Endothelial cell of umbilical vein (primary cell): ENCODE measurements around the gene CHST15. TPM values are rescaled to one million over a fixed set of nuclear protein-coding genes. Genes with fewer than 3 reads are reported as not detected.

Experiments used
- BruUV-seq: library from RNA; stranded (reverse); fragments of 400-500 nt; replicated peaks from 2 replicates; lab custom pipeline; 2021; lab: Mats Ljungman, UMichigan
- CTCF ChIA-PET: fragments of 300-600, 350-600 bp; sonication (Branson Sonifier 250); formaldehyde crosslinking; loops from one replicate; lab custom pipeline; 2021; ENCODE audit warnings: antibody characterized with exemption, inconsistent platforms; lab: Charles Lee
- POLR2A ChIA-PET: fragments of 300-600, 350-600 bp; sonication (Branson Sonifier 250); formaldehyde crosslinking; loops from one replicate; lab custom pipeline; 2021; ENCODE audit warnings: antibody characterized with exemption, inconsistent platforms; lab: Charles Lee
- DNase-seq: peaks from one replicate; pipeline ENCODE4 v3.0.0-alpha.2; 2011; ENCODE audit warnings: low read depth, low spot score
- FAIRE-seq: peaks from 2 replicates; lab custom pipeline; 2011; peaks lifted over from hg19 to GRCh38; lab: Jason Lieb, UNC
- H2AFZ ChIP-seq: 2 replicates; pipeline ENCODE4 v1.6.0; 2012; ENCODE audit warnings: low read depth, low read length, control low read depth, inconsistent platforms
- H3K27ac ChIP-seq: 2 replicates; pipeline ENCODE4 v1.5.1; 2011; ENCODE audit warnings: low read depth, mild to moderate bottlenecking, control low read depth, low read length, moderate library complexity; ENCODE audit not compliant: insufficient read depth
- H3K27me3 ChIP-seq, 2 experiments: 2 replicates each; pipeline versions ENCODE4 v1.6.0 to v1.6.1; 2011; ENCODE audit warnings: low read length in 2 of 2, mixed read lengths in 1 of 2; ENCODE audit not compliant: control insufficient read depth in 2 of 2, insufficient read depth in 2 of 2
- H3K36me3 ChIP-seq, 2 experiments: 2 replicates in 1 of 2; 3 replicates in 1 of 2; pipeline ENCODE4 v1.5.1; 2011; ENCODE audit warnings: low read length in 2 of 2, mild to moderate bottlenecking in 1 of 2, moderate library complexity in 1 of 2; ENCODE audit not compliant: control insufficient read depth in 2 of 2, insufficient read depth in 2 of 2; ENCODE audit errors: extremely low read depth in 1 of 2
- H3K4me1 ChIP-seq: 3 replicates; pipeline ENCODE4 v1.5.1; 2011; ENCODE audit warnings: mild to moderate bottlenecking, low read length; ENCODE audit not compliant: control insufficient read depth, insufficient read depth; ENCODE audit errors: extremely low read depth
- H3K4me2 ChIP-seq: 2 replicates; pipeline ENCODE4 v1.6.1; 2011; ENCODE audit warnings: low read length, control low read depth, mixed read lengths; ENCODE audit not compliant: insufficient read depth
- H3K4me3 ChIP-seq, 3 experiments: fragments of 200-600 bp in 1 of 3; sonication (generic), shearing (Covaris generic) in 1 of 3; replicated peaks in 1 of 3; 2 replicates each; pipeline ENCODE4 v1.5.1; 2011 to 2016; ENCODE audit warnings: control low read depth in 3 of 3, low read length in 3 of 3, mild to moderate bottlenecking in 2 of 3, inconsistent platforms in 1 of 3, low read depth in 1 of 3, moderate library complexity in 1 of 3; ENCODE audit not compliant: insufficient read depth in 1 of 3
- H3K79me2 ChIP-seq: 2 replicates; pipeline ENCODE4 v1.6.0; 2012; ENCODE audit warnings: low read length, inconsistent platforms; ENCODE audit not compliant: control insufficient read depth, insufficient read depth
- H3K9ac ChIP-seq: replicated peaks from 2 replicates; pipeline ENCODE3; 2011; ENCODE audit warnings: low read length, control low read depth; ENCODE audit not compliant: insufficient read depth; ENCODE audit errors: extremely low read depth
- H3K9me1 ChIP-seq: replicated peaks from 3 replicates; pipeline ENCODE4 v1.6.0; 2011; ENCODE audit warnings: mild to moderate bottlenecking, low read length; ENCODE audit not compliant: control insufficient read depth, insufficient read depth; ENCODE audit errors: extremely low read depth
- H3K9me3 ChIP-seq: replicated peaks from 2 replicates; pipeline ENCODE4 v1.5.1; 2012; ENCODE audit warnings: low read length, inconsistent platforms; ENCODE audit not compliant: control insufficient read depth, insufficient read depth
- H4K20me1 ChIP-seq: replicated peaks from 2 replicates; pipeline ENCODE3; 2011; ENCODE audit warnings: mild to moderate bottlenecking, low read length; ENCODE audit not compliant: control insufficient read depth, insufficient read depth; ENCODE audit errors: extremely low read depth
- EZH2 ChIP-seq: IDR thresholded peaks from 2 replicates; pipeline ENCODE4 v1.6.1; 2012; ENCODE audit warnings: borderline replicate concordance, low read depth, mild to moderate bottlenecking, moderate library complexity, low read length, inconsistent platforms; ENCODE audit not compliant: severe bottlenecking
- FOS ChIP-seq: IDR thresholded peaks from 2 replicates; pipeline ENCODE4 v1.6.1; 2011; ENCODE audit warnings: mild to moderate bottlenecking, low read length, moderate library complexity, borderline replicate concordance; ENCODE audit not compliant: insufficient read depth
- GATA2 ChIP-seq: IDR thresholded peaks from 2 replicates; pipeline ENCODE4 v1.7.0; 2011; ENCODE audit warnings: low read depth, mild to moderate bottlenecking, moderate library complexity, mixed read lengths, low read length; ENCODE audit not compliant: insufficient read length, insufficient read depth
- JUN ChIP-seq: IDR thresholded peaks from 2 replicates; pipeline ENCODE4 v1.6.1; 2011; ENCODE audit warnings: borderline replicate concordance, low read depth; ENCODE audit not compliant: insufficient read length, insufficient read depth
- MYC ChIP-seq: IDR thresholded peaks from one replicate; pipeline ENCODE4 v1.6.1; 2011; ENCODE audit warnings: mild to moderate bottlenecking, low read depth, low read length
- POLR2A ChIP-seq: IDR thresholded peaks from 2 replicates; pipeline ENCODE4 v1.6.1; 2012; ENCODE audit warnings: low read depth, mild to moderate bottlenecking, control low read depth, low read length
- POLR2AphosphoS5 ChIP-seq: IDR thresholded peaks from 2 replicates; pipeline ENCODE4 v1.6.1; 2012; ENCODE audit warnings: low read depth, mild to moderate bottlenecking, control low read depth, low read length, moderate library complexity; ENCODE audit not compliant: insufficient read depth
- dilution Hi-C: fragments of 300-500 bp; cut with MboI; formaldehyde crosslinking; loops from one replicate; pipeline ENCODE4 v1.15.0; 2019; ENCODE audit warnings: low sequenced_read_pairs; ENCODE audit not compliant: extremely low pct_ligation_motif_present
- intact Hi-C: fragments of 100-400 bp; cut with micrococcal nuclease; formaldehyde crosslinking; loops from one replicate; pipeline ENCODE4 v1.10.0; 2022
- polyA plus RNA-seq, 4 experiments: library from polyadenylated mRNA; depleted of rRNA in 3 of 4; stranded (reverse) in 3 of 4; unstranded in 1 of 4; fragments of >200 nt; gene quantifications; 2 replicates each; pipeline versions ENCODE4 v1.2.1 to v1.2.3, GENCODE V29; 2011 to 2012; ENCODE audit warnings: missing spikeins in 1 of 4
- total RNA-seq: library from RNA; stranded (reverse); gene quantifications from 2 replicates; pipeline ENCODE4 v1.2.3, GENCODE V29; 2021
- TF ChIP-seq, protein P1 (sequence below), 2 donors: IDR thresholded peaks; 1 replicate in 1 of 2; 2 replicates in 1 of 2; pipeline ENCODE4 v1.5.1; 2011; ENCODE audit warnings: low read length in 2 of 2, mild to moderate bottlenecking in 2 of 2, moderate library complexity in 2 of 2, control low read depth in 1 of 2, inconsistent platforms in 1 of 2, low read depth in 1 of 2; ENCODE audit not compliant: insufficient read depth in 1 of 2; ENCODE audit errors: extremely low read depth in 1 of 2
- TF ChIP-seq, protein P2 (sequence below): IDR thresholded peaks from 2 replicates; pipeline ENCODE4 v1.6.1; 2011; ENCODE audit not compliant: insufficient read depth, insufficient read length

Gene CHST15
- total and polyA plus RNA-seq, 2 donors (not counting 3 experiments of a cell fraction or from before 2014, with no cell fraction given), result 23.1 to 29.2 TPM

DNA sequence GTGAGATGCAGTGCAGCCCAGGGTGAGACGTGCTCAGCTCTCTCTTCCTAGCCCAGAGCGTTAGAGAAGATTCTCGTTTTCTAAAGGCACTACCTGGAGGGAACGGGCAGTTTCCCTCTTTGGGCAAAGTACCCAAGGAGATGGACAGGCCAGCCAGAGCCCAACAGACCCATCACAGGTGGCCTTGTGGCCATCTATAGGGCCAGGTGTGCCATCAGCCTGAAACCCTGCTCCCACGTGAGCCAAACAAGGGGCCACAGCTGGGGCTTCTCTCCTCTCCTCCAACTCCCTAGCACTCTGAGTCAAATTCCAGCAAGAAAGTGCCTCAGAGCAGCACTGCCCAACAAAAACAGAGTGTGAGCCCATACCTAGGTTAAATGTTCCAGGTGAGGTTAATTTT is 22.3 kb downstream of the CHST15 start:
- DNase-seq (no peak), FAIRE-seq (no peak)
- ChIA-PET POLR2A (no interaction called here), CTCF (interaction anchor here (1.2 to 1.4 kb wide), 3 partner anchors 12 to 318 kb away, joined by 3 to 4 read pairs (median 3); no protein-coding TSS in a partner anchor)
- Histone ChIP-seq H4K20me1 (no peaks in the 10 kb centered on the region), H3K36me3 (peaks cover 0 to 4% of the 10 kb centered on the region in 2 experiments), H3K9me1 (no peaks in the 10 kb centered on the region), H3K79me2 (no peaks in the 10 kb centered on the region), H3K4me1 (no peaks in the 10 kb centered on the region), H3K27ac (no peak overlapping the region), H3K9me3 (no peaks in the 10 kb centered on the region), H3K4me3 (no peak overlapping the region), H3K9ac (no peak overlapping the region), H2AFZ (no peak overlapping the region), H3K27me3 (no peaks in the 10 kb centered on the region), H3K4me2 (no peak overlapping the region)
- dilution Hi-C loops, result no loop called here
- intact Hi-C loops, result no loop called here
- no peak for TF ChIP-seq JUN
- TF ChIP-seq MYC, result no peak
- TF ChIP-seq, protein P1, sequence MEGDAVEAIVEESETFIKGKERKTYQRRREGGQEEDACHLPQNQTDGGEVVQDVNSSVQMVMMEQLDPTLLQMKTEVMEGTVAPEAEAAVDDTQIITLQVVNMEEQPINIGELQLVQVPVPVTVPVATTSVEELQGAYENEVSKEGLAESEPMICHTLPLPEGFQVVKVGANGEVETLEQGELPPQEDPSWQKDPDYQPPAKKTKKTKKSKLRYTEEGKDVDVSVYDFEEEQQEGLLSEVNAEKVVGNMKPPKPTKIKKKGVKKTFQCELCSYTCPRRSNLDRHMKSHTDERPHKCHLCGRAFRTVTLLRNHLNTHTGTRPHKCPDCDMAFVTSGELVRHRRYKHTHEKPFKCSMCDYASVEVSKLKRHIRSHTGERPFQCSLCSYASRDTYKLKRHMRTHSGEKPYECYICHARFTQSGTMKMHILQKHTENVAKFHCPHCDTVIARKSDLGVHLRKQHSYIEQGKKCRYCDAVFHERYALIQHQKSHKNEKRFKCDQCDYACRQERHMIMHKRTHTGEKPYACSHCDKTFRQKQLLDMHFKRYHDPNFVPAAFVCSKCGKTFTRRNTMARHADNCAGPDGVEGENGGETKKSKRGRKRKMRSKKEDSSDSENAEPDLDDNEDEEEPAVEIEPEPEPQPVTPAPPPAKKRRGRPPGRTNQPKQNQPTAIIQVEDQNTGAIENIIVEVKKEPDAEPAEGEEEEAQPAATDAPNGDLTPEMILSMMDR (IDR thresholded peaks at IDR 0.05; ENCODE audit: extremely low read depth in 1 of 2, insufficient read depth in 1 of 2, low read depth in 1 of 2, low read length in 2 of 2), result no peak
- no peak for TF ChIP-seq POLR2AphosphoS5
- TF ChIP-seq EZH2, result no peak
- BruUV-seq, result no TSS peak

DNA sequence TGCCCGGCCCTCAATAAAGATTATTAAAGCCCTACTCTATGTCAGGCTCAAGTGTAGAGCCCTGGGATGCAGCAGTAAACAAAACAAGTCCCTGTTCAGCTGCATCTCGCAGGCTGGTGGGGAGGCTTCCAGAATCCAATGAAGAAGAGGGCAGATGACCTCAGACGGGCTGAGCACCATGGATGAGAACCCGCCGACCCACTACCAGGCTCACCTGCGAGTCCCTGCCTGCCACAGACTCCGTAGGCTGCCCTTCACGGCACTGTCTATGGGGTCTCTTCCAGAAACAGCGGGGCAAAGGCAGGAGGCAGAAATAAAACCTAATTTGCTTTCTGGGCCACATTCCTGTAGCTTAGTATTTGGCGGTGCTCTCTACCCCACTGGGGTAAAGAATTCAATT is 22.7 kb downstream of the CHST15 start:
- intact Hi-C loops (no loop called here), dilution Hi-C loops (no loop called here)
- FAIRE-seq (no peak), DNase-seq (no peak)
- no peaks in the 10 kb centered on the region for H3K9me1 ChIP-seq
- TF ChIP-seq EZH2 (no peak), MYC (no peak), POLR2A (no peak), FOS (no peak), GATA2 (no peak), POLR2AphosphoS5 (no peak), JUN (no peak)
- TF ChIP-seq, protein P1 (IDR thresholded peaks at IDR 0.05; ENCODE audit: extremely low read depth in 1 of 2, insufficient read depth in 1 of 2, low read depth in 1 of 2, low read length in 2 of 2), result no peak
- TF ChIP-seq, protein P2, sequence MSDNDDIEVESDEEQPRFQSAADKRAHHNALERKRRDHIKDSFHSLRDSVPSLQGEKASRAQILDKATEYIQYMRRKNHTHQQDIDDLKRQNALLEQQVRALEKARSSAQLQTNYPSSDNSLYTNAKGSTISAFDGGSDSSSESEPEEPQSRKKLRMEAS, result no peak
- no peaks in the 10 kb centered on the region for H3K9me3 ChIP-seq
- no peak overlapping the region for H2AFZ ChIP-seq
- H3K36me3 ChIP-seq, result peaks cover 0 to 4% of the 10 kb centered on the region in 2 experiments
- H3K79me2 ChIP-seq, result no peaks in the 10 kb centered on the region
- BruUV-seq, result no TSS peak
- no peaks in the 10 kb centered on the region for H3K4me1 ChIP-seq
- no peak overlapping the region for H3K4me3 ChIP-seq
- H3K9ac ChIP-seq, result no peak overlapping the region
- H4K20me1 ChIP-seq, result no peaks in the 10 kb centered on the region
- CTCF ChIA-PET, result interaction anchor here (1.2 to 1.4 kb wide), 3 partner anchors 13 to 318 kb away, joined by 3 to 4 read pairs (median 3); no protein-coding TSS in a partner anchor
- POLR2A ChIA-PET, result no interaction called here
- no peaks in the 10 kb centered on the region for H3K27me3 ChIP-seq
- no peak overlapping the region for H3K4me2 ChIP-seq
- H3K27ac ChIP-seq, result no peak overlapping the region
